Hepatocyte (in vitro differentiated cells): Measurements from ENCODE around the gene ROBO4. TPM values are rescaled to one million over a fixed set of nuclear protein-coding genes. Genes with fewer than 3 reads are reported as not detected.

Experiments used
- DNase-seq: peaks from one replicate; pipeline ENCODE4 v3.0.0-alpha.2; 2016; ENCODE audit warnings: low spot score
- H2AFZ ChIP-seq: fragments of 200-600 bp; sonication (generic); 2 replicates; pipeline ENCODE4 v1.6.0; 2016; ENCODE audit warnings: antibody characterized with exemption, mild to moderate bottlenecking
- H3K27ac ChIP-seq: fragments of 200-600 bp; sonication (generic); 2 replicates; pipeline ENCODE4 v1.5.1; 2016; ENCODE audit warnings: mild to moderate bottlenecking
- H3K27me3 ChIP-seq: fragments of 200-600 bp; sonication (generic); 2 replicates; pipeline ENCODE4 v1.6.1; 2016
- H3K36me3 ChIP-seq: fragments of 200-600 bp; sonication (generic); replicated peaks from 2 replicates; pipeline ENCODE4 v1.5.1; 2016; ENCODE audit warnings: low read depth; ENCODE audit not compliant: insufficient read depth
- H3K4me1 ChIP-seq: fragments of 200-600 bp; sonication (generic); 2 replicates; pipeline ENCODE4 v1.5.1; 2016; ENCODE audit warnings: mild to moderate bottlenecking, moderate library complexity; ENCODE audit not compliant: insufficient read depth
- H3K4me2 ChIP-seq: fragments of 200-600 bp; sonication (generic); 2 replicates; pipeline ENCODE4 v1.6.0; 2016
- H3K4me3 ChIP-seq: fragments of 200-600 bp; sonication (generic); 2 replicates; pipeline ENCODE4 v1.5.1; 2016; ENCODE audit warnings: mild to moderate bottlenecking
- H3K79me2 ChIP-seq: fragments of 200-600 bp; sonication (generic); 2 replicates; pipeline ENCODE4 v1.6.0; 2017; ENCODE audit warnings: mild to moderate bottlenecking
- H3K9me2 ChIP-seq: fragments of 200-600 bp; sonication (generic); replicated peaks from 2 replicates; pipeline ENCODE4 v1.6.0; 2017; ENCODE audit warnings: mild to moderate bottlenecking; ENCODE audit not compliant: insufficient read depth
- H3K9me3 ChIP-seq: fragments of 200-600 bp; sonication (generic); 2 replicates; pipeline ENCODE4 v1.5.1; 2016; ENCODE audit warnings: low read depth, mild to moderate bottlenecking
- H4K20me1 ChIP-seq: fragments of 200-600 bp; sonication (generic); 2 replicates; pipeline ENCODE4 v1.6.0; 2016; ENCODE audit warnings: mild to moderate bottlenecking; ENCODE audit not compliant: insufficient read depth, poor library complexity, severe bottlenecking
- EZH2 ChIP-seq: fragments of 200-600 bp; sonication (generic); IDR thresholded peaks from 2 replicates; pipeline ENCODE4 v1.6.1; 2016; ENCODE audit warnings: antibody characterized with exemption, mild to moderate bottlenecking, borderline replicate concordance
- EZH2phosphoT487 ChIP-seq: fragments of 200-600 bp; sonication (generic); IDR thresholded peaks from one replicate; pipeline ENCODE4 v1.6.1; 2018; ENCODE audit warnings: antibody characterized with exemption, mild to moderate bottlenecking, low read depth, moderate library complexity; ENCODE audit not compliant: unreplicated experiment, severe bottlenecking
- WGBS: methylation state at CpG from one replicate; pipeline ENCODE4 v1.1.6; 2016; ENCODE audit warnings: low lambda C conversion rate; ENCODE audit errors: missing lambda C conversion rate; 5-methylcytosine and 5-hydroxymethylcytosine counted together
- polyA plus RNA-seq: library from polyadenylated mRNA; unstranded; fragments of >200 nt; fragmentation: Nextera tagmentation; extraction: Ambion mirVana; gene quantifications from 2 replicates; pipeline ENCODE4 v1.2.1, GENCODE V29; 2016
- total RNA-seq: library from RNA; depleted of rRNA; stranded (reverse); fragments of >200 nt; gene quantifications from 2 replicates; pipeline ENCODE4 v1.2.3, GENCODE V29; 2014
- TF ChIP-seq, protein P1 (sequence below): fragments of 200-600 bp; sonication (generic); IDR thresholded peaks from 2 replicates; pipeline ENCODE4 v1.5.1; 2016; ENCODE audit warnings: antibody characterized with exemption, mild to moderate bottlenecking; ENCODE audit not compliant: poor library complexity

ROBO4 gene
- total RNA-seq (0.48 and 2.0 TPM in 2 replicates), polyA plus RNA-seq (0.28 TPM in 1 of 2 replicates, not detected in the other)

DNA sequence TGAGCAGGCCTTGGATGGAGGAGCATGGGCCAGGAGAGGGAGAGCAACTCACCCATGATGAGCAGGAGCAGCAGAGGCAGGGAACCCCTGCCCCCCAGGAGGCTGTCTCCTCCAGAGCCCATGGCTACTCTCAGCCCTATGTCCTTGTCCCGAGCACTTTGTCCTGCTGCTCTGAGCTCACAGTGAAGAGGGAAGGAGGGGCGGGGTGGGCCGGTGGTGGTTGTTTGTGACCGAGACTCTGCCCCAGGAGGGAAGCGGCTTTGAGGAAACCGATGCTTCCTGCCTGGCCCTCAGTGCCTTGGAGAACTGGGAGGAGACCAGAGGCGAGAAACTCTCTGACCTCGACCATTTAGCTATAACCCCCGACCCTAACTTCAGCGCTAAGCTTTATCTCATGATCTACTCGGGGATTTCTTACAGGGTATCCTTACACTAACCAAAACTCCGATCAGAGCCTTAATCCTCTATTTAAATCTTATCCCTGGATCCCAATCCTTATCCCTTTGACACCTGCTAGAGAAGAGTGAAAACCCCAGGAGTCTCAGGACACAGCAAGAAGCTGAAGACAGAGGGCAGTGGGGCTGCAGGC is at the start of gene ROBO4:
Gene ROBO4 (minus strand): TSS at position 192 of the 589 bp plus-strand sequence. CDS start 70 bp downstream, at position 122.
- H3K79me2 ChIP-seq = no peaks in the 10 kb centered on the region
- peaks cover 29% of the 10 kb centered on the region for H3K27me3 ChIP-seq
- H3K9me2 ChIP-seq = no peaks in the 10 kb centered on the region
- no peak within 1 kb of the TSS for H3K4me2 ChIP-seq
- DNase-seq = no peak
- H3K27ac ChIP-seq = peak within 1 kb of the TSS; percentile 71
- no peaks in the 10 kb centered on the region for H3K36me3 ChIP-seq
- H2AFZ ChIP-seq = peak within 1 kb of the TSS; percentile 58
- H3K9me3 ChIP-seq = no peaks in the 10 kb centered on the region
- TF ChIP-seq, protein P1, sequence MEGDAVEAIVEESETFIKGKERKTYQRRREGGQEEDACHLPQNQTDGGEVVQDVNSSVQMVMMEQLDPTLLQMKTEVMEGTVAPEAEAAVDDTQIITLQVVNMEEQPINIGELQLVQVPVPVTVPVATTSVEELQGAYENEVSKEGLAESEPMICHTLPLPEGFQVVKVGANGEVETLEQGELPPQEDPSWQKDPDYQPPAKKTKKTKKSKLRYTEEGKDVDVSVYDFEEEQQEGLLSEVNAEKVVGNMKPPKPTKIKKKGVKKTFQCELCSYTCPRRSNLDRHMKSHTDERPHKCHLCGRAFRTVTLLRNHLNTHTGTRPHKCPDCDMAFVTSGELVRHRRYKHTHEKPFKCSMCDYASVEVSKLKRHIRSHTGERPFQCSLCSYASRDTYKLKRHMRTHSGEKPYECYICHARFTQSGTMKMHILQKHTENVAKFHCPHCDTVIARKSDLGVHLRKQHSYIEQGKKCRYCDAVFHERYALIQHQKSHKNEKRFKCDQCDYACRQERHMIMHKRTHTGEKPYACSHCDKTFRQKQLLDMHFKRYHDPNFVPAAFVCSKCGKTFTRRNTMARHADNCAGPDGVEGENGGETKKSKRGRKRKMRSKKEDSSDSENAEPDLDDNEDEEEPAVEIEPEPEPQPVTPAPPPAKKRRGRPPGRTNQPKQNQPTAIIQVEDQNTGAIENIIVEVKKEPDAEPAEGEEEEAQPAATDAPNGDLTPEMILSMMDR = no peak
- TF ChIP-seq EZH2 = no peak
- no peak for TF ChIP-seq EZH2phosphoT487
- 73% methylated on average over 12 of the region's 12 CpGs for WGBS
- no peaks in the 10 kb centered on the region for H3K4me1 ChIP-seq
- no peaks in the 10 kb centered on the region for H4K20me1 ChIP-seq
- no peak within 1 kb of the TSS for H3K4me3 ChIP-seq

DNA sequence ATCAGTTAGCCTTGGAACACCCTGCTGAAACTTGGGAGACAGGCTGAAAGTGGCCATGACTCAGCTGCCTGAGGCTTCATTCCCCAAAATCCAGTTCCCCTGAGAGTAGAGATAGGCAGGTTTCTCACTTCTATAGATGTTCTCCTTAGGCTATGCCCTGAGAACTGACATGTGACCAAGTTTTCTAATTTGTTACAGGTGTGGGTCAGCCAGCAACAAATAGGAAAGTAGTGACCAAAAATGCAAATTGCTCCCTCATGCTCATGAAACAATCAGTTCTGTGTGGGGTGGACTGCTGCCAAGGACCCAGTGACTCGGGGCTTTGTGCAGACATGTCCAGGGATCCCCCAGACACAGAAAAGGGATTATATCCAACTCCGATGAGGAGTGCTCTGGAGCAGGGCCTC is 49.1 kb upstream of the ROBO4 start:
- WGBS = 58% methylated on average over 2 of the region's 2 CpGs
- TF ChIP-seq, protein P1 = no peak
- TF ChIP-seq EZH2phosphoT487 (no peak), EZH2 (no peak)
- H3K79me2 ChIP-seq = no peaks in the 10 kb centered on the region

DNA sequence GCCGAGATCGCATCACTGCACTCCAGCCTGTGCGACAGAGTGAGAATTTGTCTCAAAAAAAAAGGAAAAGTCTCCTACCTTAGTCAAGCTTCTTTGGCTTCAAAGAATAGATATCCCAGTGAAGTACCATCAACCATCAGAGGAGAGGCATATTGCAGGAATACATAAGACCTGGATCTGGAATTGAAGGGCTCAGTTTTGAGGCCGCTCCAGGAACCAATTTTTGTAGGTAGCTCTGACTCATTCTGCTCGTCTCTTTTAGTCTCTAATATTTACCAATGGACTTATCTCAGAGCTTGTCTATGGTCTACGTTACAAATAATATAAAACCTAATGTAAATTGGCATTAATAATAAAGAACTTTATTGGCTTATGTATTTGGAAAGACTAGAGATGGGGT is 48.2 kb upstream of the ROBO4 start:
- H3K9me3 ChIP-seq = no peaks in the 10 kb centered on the region
- H3K27me3 ChIP-seq = no peaks in the 10 kb centered on the region
- no peaks in the 10 kb centered on the region for H3K79me2 ChIP-seq
- H3K4me3 ChIP-seq = no peak overlapping the region
- H2AFZ ChIP-seq = no peak overlapping the region
- H3K9me2 ChIP-seq = no peaks in the 10 kb centered on the region
- TF ChIP-seq EZH2phosphoT487 (no peak), EZH2 (no peak)
- TF ChIP-seq, protein P1 = no peak
- H3K4me1 ChIP-seq = no peaks in the 10 kb centered on the region
- no peak for DNase-seq
- H3K4me2 ChIP-seq = no peak overlapping the region
- whole genome bisulfite sequencing = 88% methylated on average over 6 of the region's 6 CpGs
- no peaks in the 10 kb centered on the region for H3K36me3 ChIP-seq
- H4K20me1 ChIP-seq = no peaks in the 10 kb centered on the region
- H3K27ac ChIP-seq = no peak overlapping the region

More for the DNA sequence above, 49.1 kb upstream of the ROBO4 start:
- Histone ChIP-seq H3K4me2 (no peak overlapping the region), H3K4me1 (no peaks in the 10 kb centered on the region), H3K9me2 (no peaks in the 10 kb centered on the region), H3K36me3 (no peaks in the 10 kb centered on the region), H3K27me3 (no peaks in the 10 kb centered on the region), H2AFZ (no peak overlapping the region), H3K27ac (no peak overlapping the region), H3K4me3 (no peak overlapping the region), H4K20me1 (no peaks in the 10 kb centered on the region), H3K9me3 (no peaks in the 10 kb centered on the region)
- no peak for DNase-seq
